NCI-H128 (cell line): ENCODE results near the gene SMIM35.

Experiments
- DNase-seq: peaks from one replicate; lab custom pipeline; 2025; ENCODE audit not compliant: unreplicated experiment; lab: John Stamatoyannopoulos, UW

The SMIM35 gene

GRCh38 chr11:118059246-118059940 is 27.4 kb downstream of the SMIM35 start:
- no peak for DNase-seq

DNA sequence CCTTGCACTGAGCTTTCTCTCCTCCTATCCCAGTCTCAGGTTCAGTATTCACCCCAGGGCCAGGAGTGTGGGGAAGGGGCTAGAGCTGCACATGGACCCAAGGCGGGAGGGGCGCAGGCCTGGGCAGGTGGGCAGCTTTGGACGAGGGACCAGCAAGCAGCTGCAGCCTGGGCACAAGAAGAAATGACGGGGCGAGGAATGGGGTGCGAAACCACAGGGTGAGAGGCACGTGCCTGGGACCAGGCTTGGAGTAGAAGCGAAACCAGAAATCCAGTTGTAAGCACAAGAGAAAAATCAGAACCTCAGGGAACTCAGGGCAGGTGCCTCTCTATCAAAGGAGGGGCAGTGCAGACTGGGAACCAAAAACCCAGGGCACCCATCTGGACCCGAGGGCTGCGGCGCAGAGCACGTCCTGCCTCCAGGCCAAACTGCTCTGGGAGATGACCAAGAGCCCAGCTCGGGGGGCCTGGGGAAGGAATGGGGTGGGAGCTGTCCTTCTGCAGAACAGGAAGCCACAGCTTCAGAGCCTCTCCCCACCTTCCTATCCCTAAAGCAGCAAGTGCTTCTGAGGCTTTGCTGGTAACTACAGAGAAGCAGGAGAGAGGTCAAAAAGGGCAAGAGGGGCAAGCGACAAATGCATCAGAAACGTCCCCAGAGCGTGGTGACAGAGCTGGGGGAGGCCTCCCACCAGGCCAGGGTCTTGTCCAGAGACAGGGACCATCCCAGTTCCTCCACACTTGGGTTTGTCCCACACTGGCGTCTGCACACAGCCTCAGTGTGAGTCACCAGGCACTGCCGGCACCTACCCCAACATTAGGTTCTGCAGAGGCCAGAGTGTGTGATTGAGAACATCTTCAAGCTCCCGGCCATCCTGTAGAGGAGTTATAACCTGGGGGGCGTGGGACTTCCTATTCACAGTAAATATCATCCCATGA is 28.2 kb downstream of the SMIM35 start:
- no peak for DNase-seq

DNA sequence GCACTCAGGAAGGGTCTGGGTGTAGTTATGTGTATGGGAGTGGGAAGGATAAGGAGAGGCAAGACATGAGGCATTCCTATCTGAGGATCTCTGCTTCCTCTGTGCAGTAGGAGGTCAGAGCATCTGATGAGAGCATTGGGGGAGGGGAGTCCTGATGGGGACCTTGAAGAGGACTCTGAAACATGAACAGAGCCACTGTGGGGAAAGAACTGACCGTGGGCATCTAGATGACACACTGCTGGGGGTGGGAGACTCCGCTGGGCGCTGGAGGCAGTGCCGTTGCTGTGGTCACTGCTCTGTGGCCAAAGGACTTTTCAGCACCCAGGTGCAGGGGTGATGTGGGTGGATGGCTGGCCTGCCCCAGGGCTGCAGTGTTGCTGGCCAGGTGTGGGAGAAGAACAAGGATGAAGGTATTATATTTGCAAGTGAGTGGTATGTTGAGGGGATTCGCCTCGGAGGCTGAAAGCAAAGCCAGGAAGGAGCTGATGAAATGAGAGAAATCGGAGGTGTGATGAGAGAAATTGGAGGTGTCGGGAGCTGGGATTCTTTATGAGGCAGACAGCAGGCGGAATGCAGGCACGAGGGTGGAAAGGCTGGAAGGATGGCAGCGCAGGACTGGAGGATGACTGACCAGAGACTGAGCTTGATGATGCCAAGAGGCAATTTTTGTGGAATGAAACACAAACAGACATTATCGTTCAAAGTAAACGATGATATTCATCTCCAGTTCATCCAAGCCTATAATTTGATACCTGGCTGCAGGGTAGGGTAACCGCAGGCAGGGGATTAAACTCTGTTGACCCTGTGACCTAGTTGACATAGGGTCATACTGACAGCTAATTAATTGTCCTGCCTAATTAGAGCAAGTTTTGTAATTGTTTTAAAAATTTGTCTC is 29.3 kb downstream of the SMIM35 start:
- DNase-seq: no peak

- no peak for DNase-seq
Observed at GRCh38 chr11:118056806-118057205, 30.0 kb downstream of the SMIM35 start.

GRCh38 chr11:118055966-118056365 is 30.8 kb downstream of the SMIM35 start:
- DNase-seq: no peak

- DNase-seq: no peak
Observed at GRCh38 chr11:118054712-118055640, 31.8 kb downstream of the SMIM35 start.

DNA sequence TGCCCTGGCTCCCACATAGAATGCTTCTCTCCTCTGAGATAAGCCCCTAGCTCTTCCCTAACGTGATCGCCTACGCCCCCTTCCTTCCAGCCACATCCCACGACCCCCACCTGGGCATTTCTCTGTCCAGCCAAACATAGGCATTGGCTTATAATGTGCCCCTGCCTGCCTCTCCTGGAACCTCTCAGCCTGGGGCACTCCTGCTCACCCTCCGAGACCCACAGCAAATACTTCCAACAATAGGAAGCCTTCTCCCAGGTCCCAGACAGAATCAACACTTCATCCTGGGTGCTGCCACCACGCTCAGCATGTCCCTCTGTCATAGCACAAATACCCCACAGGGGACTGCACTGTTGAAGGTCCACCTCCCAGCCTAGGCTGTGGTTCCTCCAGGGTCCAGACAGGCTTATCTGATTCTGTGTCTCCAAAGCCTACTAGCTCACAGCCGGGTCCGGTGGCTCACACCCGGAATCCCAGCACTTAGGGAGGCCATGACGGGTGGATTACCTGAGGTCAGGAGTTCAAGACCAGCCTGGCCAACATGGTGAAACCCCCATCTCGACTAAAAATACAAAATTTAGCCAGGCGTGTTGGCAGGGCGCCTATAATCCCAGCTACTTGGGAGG is 34.1 kb downstream of the SMIM35 start:
- DNase-seq: no peak

GRCh38 chr11:118051611-118052461 is 34.9 kb downstream of the SMIM35 start:
- DNase-seq: no peak

DNA sequence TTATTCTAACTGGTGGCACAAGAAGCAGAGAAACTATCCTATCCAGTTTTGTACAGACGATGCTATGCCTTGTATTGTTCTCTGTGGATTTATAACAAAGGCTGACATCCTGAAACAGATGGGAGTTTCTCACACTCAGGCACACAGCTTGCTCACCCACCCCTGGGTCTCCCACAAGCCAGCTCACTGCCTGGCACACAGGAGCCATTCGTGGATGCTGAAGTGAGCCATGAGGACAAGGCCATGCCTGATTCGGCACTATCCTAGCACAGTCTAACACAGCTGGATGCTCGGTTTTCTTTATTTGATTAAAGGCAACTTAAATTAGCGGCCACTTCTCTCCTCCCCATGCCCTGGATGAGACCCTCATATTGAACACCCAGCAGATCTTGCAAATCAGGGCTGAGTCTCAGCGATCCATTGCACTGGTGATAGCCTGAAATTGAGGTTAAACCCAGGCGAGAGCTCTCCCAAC is 35.6 kb downstream of the SMIM35 start:
- no peak for DNase-seq

DNA sequence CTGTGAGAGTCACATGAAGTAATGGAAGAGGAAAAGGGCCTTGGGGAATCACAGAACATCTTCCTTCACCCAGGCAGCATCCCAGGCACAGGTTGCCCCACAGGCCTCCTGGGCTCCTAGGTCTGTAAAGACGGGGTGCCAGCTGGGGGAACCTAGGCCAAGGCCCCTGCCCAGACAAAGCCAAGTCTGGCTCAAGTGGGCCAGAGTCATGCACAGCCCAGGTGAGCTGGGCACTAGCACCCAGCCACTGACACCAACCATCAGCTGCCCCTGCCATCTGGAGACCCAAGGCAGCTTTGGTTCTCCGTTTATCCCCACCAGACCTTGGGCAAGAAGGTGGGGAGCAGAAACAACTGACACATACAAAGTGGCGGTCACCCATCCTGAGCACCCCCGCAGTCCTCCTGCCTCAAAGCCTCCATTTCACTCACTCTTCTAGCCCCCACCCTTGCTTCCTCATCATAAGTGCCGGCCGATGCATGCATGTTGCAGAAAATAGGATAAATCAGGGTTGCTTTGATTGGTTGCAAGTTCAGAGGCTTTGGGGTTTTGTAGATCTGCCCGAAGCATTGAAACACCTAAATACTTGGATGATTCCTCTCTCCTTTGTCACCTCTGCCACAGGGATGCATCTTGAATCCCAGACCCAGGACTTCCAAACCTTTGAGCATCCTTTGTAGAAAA is 36.4 kb downstream of the SMIM35 start:
- DNase-seq: no peak

DNA sequence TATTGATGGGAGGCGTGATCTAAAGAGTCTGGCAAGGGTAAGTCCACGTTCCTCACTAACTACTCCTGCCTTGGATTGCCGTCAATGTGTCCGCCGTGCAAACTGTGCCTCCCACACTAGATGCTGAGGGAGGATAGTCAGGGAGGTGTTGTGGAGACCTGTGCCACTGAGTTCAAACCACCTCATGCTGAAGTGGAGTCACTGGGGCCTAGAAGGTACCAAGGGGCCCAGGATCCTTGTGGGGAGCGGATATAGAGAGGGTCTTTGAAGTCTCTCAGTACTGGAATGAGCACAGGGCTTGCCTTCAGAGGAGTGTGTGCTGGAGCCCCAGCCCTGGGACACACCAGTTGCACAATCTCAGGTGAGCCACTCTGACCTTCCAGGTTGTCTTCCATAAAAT is 37.0 kb downstream of the SMIM35 start:
- DNase-seq: no peak

- no peak for DNase-seq
Observed at GRCh38 chr11:118048472-118049370, 38.0 kb downstream of the SMIM35 start.

DNA sequence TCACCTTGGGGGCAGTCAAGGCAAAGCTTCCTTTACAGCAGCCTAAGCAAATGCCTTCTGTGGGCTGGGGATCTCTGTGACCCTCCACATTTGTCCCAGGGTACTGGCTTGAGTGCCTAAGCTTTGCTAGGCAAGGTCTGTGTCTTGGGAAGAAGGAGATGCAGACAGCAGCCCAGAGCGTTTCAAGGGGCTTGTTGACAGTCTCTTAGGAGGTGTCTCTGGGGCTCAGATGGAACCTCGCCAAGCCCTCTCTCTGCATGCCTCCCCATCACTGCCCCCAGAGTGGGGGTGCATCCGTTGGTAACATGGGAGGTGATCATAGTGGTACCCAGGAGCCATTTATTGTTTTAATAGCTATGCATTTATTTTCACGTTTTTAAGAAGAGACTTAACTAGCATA is 39.0 kb downstream of the SMIM35 start:
- DNase-seq: no peak

GRCh38 chr11:118046964-118047700 is 39.6 kb downstream of the SMIM35 start:
- DNase-seq: no peak

GRCh38 chr11:118046051-118046963 is 40.5 kb downstream of the SMIM35 start:
- DNase-seq: no peak
